ENCODE results near the gene VSTM4. TPM values are rescaled to one million over a fixed set of nuclear protein-coding genes. Genes with fewer than 3 reads are reported as not detected.

VSTM4 gene
- 2.4 and 2.6 TPM in 2 replicates for total RNA-seq (2014; rRNA removed; shearing (Covaris generic))

- peak; percentile 12 for DNase-seq (ENCODE audit: low spot score)
These were observed at the start of gene VSTM4 for GRCh38 chr10:49115015-49115795. VSTM4 (minus strand) TSS chr10:49115522; CDS start chr10:49115485, 37 bp downstream.

- DNase-seq (ENCODE audit: low spot score) = no peak
These were observed 49.4 kb upstream of the VSTM4 start for GRCh38 chr10:49164559-49165188.

GRCh38 chr10:49163741-49164140, 48.4 kb upstream of the VSTM4 start:
- DNase-seq (ENCODE audit: low spot score) = peak; percentile 85

- no peak for DNase-seq (ENCODE audit: low spot score)
These were observed 47.5 kb upstream of the VSTM4 start for GRCh38 chr10:49162761-49163310.

- no peak for DNase-seq (ENCODE audit: low spot score)
These were observed 46.7 kb upstream of the VSTM4 start for GRCh38 chr10:49162063-49162462.

GRCh38 chr10:49161411-49161997, 46.2 kb upstream of the VSTM4 start:
- peak; percentile 53 for DNase-seq (ENCODE audit: low spot score)

GRCh38 chr10:49160814-49161213, 45.5 kb upstream of the VSTM4 start:
- no peak for DNase-seq (ENCODE audit: low spot score)

- DNase-seq (ENCODE audit: low spot score) = no peak
These were observed 44.8 kb upstream of the VSTM4 start for GRCh38 chr10:49160110-49160509.

- no peak for DNase-seq (ENCODE audit: low spot score)
These were observed 43.6 kb upstream of the VSTM4 start for GRCh38 chr10:49158915-49159314.

- no peak for DNase-seq (ENCODE audit: low spot score)
These were observed 43.1 kb upstream of the VSTM4 start for GRCh38 chr10:49158404-49158803.

GRCh38 chr10:49157229-49157628, 41.9 kb upstream of the VSTM4 start:
- DNase-seq (ENCODE audit: low spot score) = no peak

GRCh38 chr10:49154641-49155040, 39.3 kb upstream of the VSTM4 start:
- DNase-seq (ENCODE audit: low spot score) = no peak

GRCh38 chr10:49153971-49154370, 38.6 kb upstream of the VSTM4 start:
- no peak for DNase-seq (ENCODE audit: low spot score)

- DNase-seq (ENCODE audit: low spot score) = no peak
These were observed 37.8 kb upstream of the VSTM4 start for GRCh38 chr10:49153115-49153514.

GRCh38 chr10:49152663-49153062, 37.3 kb upstream of the VSTM4 start:
- no peak for DNase-seq (ENCODE audit: low spot score)

GRCh38 chr10:49152037-49152436, 36.7 kb upstream of the VSTM4 start:
- no peak for DNase-seq (ENCODE audit: low spot score)

GRCh38 chr10:49151481-49151880, 36.2 kb upstream of the VSTM4 start:
- DNase-seq (ENCODE audit: low spot score) = no peak

GRCh38 chr10:49151025-49151445, 35.7 kb upstream of the VSTM4 start:
- DNase-seq (ENCODE audit: low spot score) = no peak

- DNase-seq (ENCODE audit: low spot score) = no peak
These were observed 35.1 kb upstream of the VSTM4 start for GRCh38 chr10:49150426-49150825.

GRCh38 chr10:49149881-49150280, 34.6 kb upstream of the VSTM4 start:
- DNase-seq (ENCODE audit: low spot score) = no peak

GRCh38 chr10:49144058-49144720, 28.9 kb upstream of the VSTM4 start:
- no peak for DNase-seq (ENCODE audit: low spot score)

GRCh38 chr10:49143249-49143648, 27.9 kb upstream of the VSTM4 start:
- no peak for DNase-seq (ENCODE audit: low spot score)

All from A172 (cell line).